Caco-2 (cell line): ENCODE results near the gene LSP1. TPM values are rescaled to one million over a fixed set of nuclear protein-coding genes. Genes with fewer than 3 reads are reported as not detected.
"Not testable (repeated sequence)": the region's sequence is repeated elsewhere in the genome, so short reads cannot be mapped to it uniquely, and the experiment has no call there.

Experiments
- BruUV-seq: library from RNA; stranded (reverse); fragments of 400-500 nt; replicated peaks from 2 replicates; lab custom pipeline; 2021; lab: Mats Ljungman, UMichigan
- CTCF ChIA-PET: fragments of 300-600 bp; sonication (Branson Sonifier 250); formaldehyde crosslinking; loops from one replicate; lab custom pipeline; 2022; ENCODE audit warnings: antibody characterized with exemption; lab: Charles Lee
- POLR2A ChIA-PET: fragments of 300-600 bp; sonication (Branson Sonifier 250); formaldehyde crosslinking; loops from one replicate; lab custom pipeline; 2022; ENCODE audit warnings: antibody characterized with exemption; lab: Charles Lee
- DNase-seq, 2 experiments: peaks; one replicate each; pipeline versions ENCODE4 v3.0.0 to v3.0.0-alpha.2; 2020 to 2022
- H3K27me3 ChIP-seq: replicated peaks from 2 replicates; pipeline ENCODE4 v1.6.0; 2011; ENCODE audit warnings: low read length; ENCODE audit not compliant: control insufficient read depth, insufficient read depth
- H3K36me3 ChIP-seq: 2 replicates; pipeline ENCODE4 v1.5.1; 2011; ENCODE audit warnings: low read length; ENCODE audit not compliant: control insufficient read depth, insufficient read depth
- H3K4me1 ChIP-seq: fragments of 250-450 bp; sonication (Bioruptor Pico); 2 replicates; pipeline ENCODE4 v1.5.1; 2020; ENCODE audit warnings: mild to moderate bottlenecking
- H3K4me3 ChIP-seq: 2 replicates; pipeline ENCODE4 v1.5.1; 2011; ENCODE audit warnings: low read depth, mild to moderate bottlenecking, control low read depth, low read length
- H3K9me3 ChIP-seq: fragments of 250-450 bp; sonication (Bioruptor Pico); 2 replicates; pipeline ENCODE4 v1.5.1; 2020; ENCODE audit warnings: mild to moderate bottlenecking, moderate library complexity
- H3K27ac Mint-ChIP-seq: one replicate; pipeline ENCODE4 v1.8.0; 2022; ENCODE audit warnings: mixed read lengths; ENCODE audit not compliant: unreplicated experiment
- H3K27me3 Mint-ChIP-seq: one replicate; pipeline ENCODE4 v1.8.0; 2022; ENCODE audit warnings: mixed read lengths; ENCODE audit not compliant: insufficient read depth, unreplicated experiment
- H3K36me3 Mint-ChIP-seq: one replicate; pipeline ENCODE4 v1.8.0; 2022; ENCODE audit warnings: mild to moderate bottlenecking, mixed read lengths; ENCODE audit not compliant: insufficient read depth, unreplicated experiment
- H3K4me1 Mint-ChIP-seq: one replicate; pipeline ENCODE4 v1.8.0; 2022; ENCODE audit warnings: low read depth, mixed read lengths; ENCODE audit not compliant: unreplicated experiment
- H3K4me3 Mint-ChIP-seq: one replicate; pipeline ENCODE4 v1.8.0; 2022; ENCODE audit warnings: mild to moderate bottlenecking, moderate library complexity, mixed read lengths; ENCODE audit not compliant: unreplicated experiment
- H3K9me3 Mint-ChIP-seq: one replicate; pipeline ENCODE4 v1.8.0; 2022; ENCODE audit warnings: mixed read lengths; ENCODE audit not compliant: unreplicated experiment
- CTCF ChIP-seq, 2 experiments: fragments of 200-600 bp in 1 of 2; IDR thresholded peaks; 1 replicate in 1 of 2; 2 replicates in 1 of 2; pipeline versions ENCODE4 v1.5.1 to v1.8.0; 2011 to 2022; ENCODE audit warnings: antibody characterized with exemption in 1 of 2, control low read depth in 1 of 2, inconsistent platforms in 1 of 2, low read depth in 1 of 2, low read length in 1 of 2, mild to moderate bottlenecking in 1 of 2, moderate library complexity in 1 of 2; ENCODE audit not compliant: insufficient read depth in 1 of 2, severe bottlenecking in 1 of 2, unreplicated experiment in 1 of 2
- intact Hi-C: fragments of 100-400 bp; cut with micrococcal nuclease; formaldehyde crosslinking; loops from one replicate; pipeline ENCODE4 v1.10.0; 2022; ENCODE audit not compliant: unreplicated experiment
- total RNA-seq: library from RNA; stranded (reverse); gene quantifications from 2 replicates; pipeline ENCODE4 v1.2.3, GENCODE V29; 2022

Gene LSP1
- total RNA-seq, 1 experiment from 2014 or later, result not detected

GRCh38 chr11:1873048-1873812 lies 20.3 kb downstream of the LSP1 start:
- CTCF ChIA-PET, result interaction anchor here (0.8 to 1.3 kb wide), 2 partner anchors 120 to 221 kb away, joined by 4 to 7 read pairs; no protein-coding TSS in a partner anchor
- H3K27me3 ChIP-seq, result no peaks in the 10 kb centered on the region; the same call in 1 of the 2 replicates
- H3K27me3 Mint-ChIP-seq, result peaks cover 2% of the 10 kb centered on the region
- no peak overlapping the region for H3K4me3 ChIP-seq
- H3K4me1 Mint-ChIP-seq, result no peaks in the 10 kb centered on the region
- no peaks in the 10 kb centered on the region for H3K36me3 Mint-ChIP-seq
- TF ChIP-seq CTCF (IDR thresholded peaks at IDR 0.05; ENCODE audit: insufficient read depth in 1 of 2, low read depth in 1 of 2, low read length in 1 of 2, severe bottlenecking in 1 of 2, unreplicated experiment in 1 of 2), result no peak
- no TSS peak for BruUV-seq
- no peak overlapping the region for H3K27ac Mint-ChIP-seq
- DNase-seq, result no peak
- H3K36me3 ChIP-seq, result no peaks in the 10 kb centered on the region
- no peaks in the 10 kb centered on the region for H3K9me3 ChIP-seq
- intact Hi-C loops, result no loop called here
- no peak overlapping the region for H3K4me3 Mint-ChIP-seq
- no peaks in the 10 kb centered on the region for H3K9me3 Mint-ChIP-seq
- POLR2A ChIA-PET, result interaction anchor here (0.6 kb wide), 1 partner anchor 505 kb away, joined by 3 read pairs; no protein-coding TSS in a partner anchor
- peaks cover 7% of the 10 kb centered on the region for H3K4me1 ChIP-seq

- H3K4me3 Mint-ChIP-seq, H3K4me1 ChIP-seq, H3K36me3 ChIP-seq, intact Hi-C loops, POLR2A ChIA-PET, H3K36me3 Mint-ChIP-seq, H3K27me3 ChIP-seq, H3K4me1 Mint-ChIP-seq, H3K9me3 Mint-ChIP-seq, DNase-seq, H3K27ac Mint-ChIP-seq, BruUV-seq, H3K9me3 ChIP-seq, H3K27me3 Mint-ChIP-seq, H3K4me3 ChIP-seq, CTCF ChIA-PET: not testable (repeated sequence)
Measured at GRCh38 chr11:1873813-1874150, 20.9 kb downstream of the LSP1 start.

GRCh38 chr11:1874441-1875092 lies 21.7 kb downstream of the LSP1 start:
- H3K4me3 ChIP-seq, H3K9me3 Mint-ChIP-seq, H3K4me1 ChIP-seq, H3K4me1 Mint-ChIP-seq, H3K36me3 Mint-ChIP-seq, H3K36me3 ChIP-seq, POLR2A ChIA-PET, intact Hi-C loops, H3K4me3 Mint-ChIP-seq, H3K27me3 ChIP-seq, BruUV-seq, H3K27ac Mint-ChIP-seq, DNase-seq, H3K27me3 Mint-ChIP-seq, H3K9me3 ChIP-seq: not testable (repeated sequence)
- CTCF ChIA-PET, result interaction anchor here (0.6 kb wide), 2 partner anchors 19 to 222 kb away, joined by 3 read pairs; no protein-coding TSS in a partner anchor
